ENCODE data around the gene FGF16.

- no peak for TF ChIP-seq POLR2A (IDR thresholded peaks at IDR 0.05)
- no peak for TF ChIP-seq CTCF (IDR thresholded peaks at IDR 0.05)
Measured at GRCh38 chrX:77404419-77404818, 42.8 kb upstream of the FGF16 start.

Data from testis (tissue), 2 donors.